Stimulated activated CD8-positive, alpha-beta memory T cell treated with anti-CD3 and anti-CD28 coated beads, Interleukin-12 subunit alpha, Interleukin-12 subunit beta, amount 100 ng/mL, for 24 hours (primary cell): Measurements from ENCODE around the gene IL25.
"Not testable (repeated sequence)": the region's sequence is repeated elsewhere in the genome, so short reads cannot be mapped to it uniquely, and the experiment has no call there.

Experiments used
- DNase-seq: peaks from one replicate; pipeline ENCODE4 v3.0.0-alpha.2; 2020; ENCODE audit errors: extremely low read depth

The IL25 gene

GRCh38 chr14:23375527-23376251 lies 3.1 kb downstream of the IL25 start:
- DNase-seq, result no peak

DNA sequence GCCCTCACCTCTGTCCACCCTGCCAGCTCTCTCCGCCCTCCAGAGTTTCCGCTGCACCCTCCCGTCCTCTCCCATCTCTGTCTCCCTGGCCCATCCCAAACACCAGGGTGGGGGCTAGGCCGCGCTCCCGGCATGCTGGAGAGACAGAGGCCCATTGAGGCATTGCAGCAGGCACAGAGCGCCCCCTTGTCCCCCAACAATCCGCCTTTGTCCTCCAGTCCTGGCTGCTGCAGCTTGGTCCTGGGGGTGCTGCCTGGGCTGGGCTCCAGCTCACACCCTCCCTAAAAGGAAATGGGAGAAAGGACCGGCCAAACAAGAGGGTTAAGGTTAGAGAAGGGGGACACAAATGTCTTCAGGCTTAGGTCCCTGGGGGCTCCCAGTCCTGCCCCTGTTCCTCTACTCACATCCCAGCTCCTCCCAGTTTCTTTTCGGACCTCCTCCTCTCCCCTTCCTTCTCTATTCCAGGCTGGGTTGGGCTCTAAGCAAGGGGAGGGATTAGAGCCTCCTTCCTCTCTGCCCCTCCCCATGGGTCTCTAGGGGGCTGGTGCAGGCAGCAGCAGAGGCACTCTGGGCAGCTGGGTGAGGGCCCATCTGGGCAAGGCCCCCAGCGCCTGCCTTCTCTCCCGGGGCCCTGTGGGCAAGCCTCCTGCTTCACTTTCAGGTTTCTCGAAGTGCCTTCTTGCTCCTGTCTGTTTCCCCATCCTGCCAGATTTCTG lies 4.0 kb downstream of the IL25 start, which contains the start of gene CMTM5:
Gene CMTM5 (plus strand): TSS at position 565 of the 716 bp plus-strand sequence. CDS start 206 bp downstream, outside the sequence.
- no peak for DNase-seq

- no peak for DNase-seq
Observed at GRCh38 chr14:23377198-23377550, 4.6 kb downstream of the IL25 start.

- no peak for DNase-seq
Observed at GRCh38 chr14:23377573-23378563, 5.3 kb downstream of the IL25 start.

DNA sequence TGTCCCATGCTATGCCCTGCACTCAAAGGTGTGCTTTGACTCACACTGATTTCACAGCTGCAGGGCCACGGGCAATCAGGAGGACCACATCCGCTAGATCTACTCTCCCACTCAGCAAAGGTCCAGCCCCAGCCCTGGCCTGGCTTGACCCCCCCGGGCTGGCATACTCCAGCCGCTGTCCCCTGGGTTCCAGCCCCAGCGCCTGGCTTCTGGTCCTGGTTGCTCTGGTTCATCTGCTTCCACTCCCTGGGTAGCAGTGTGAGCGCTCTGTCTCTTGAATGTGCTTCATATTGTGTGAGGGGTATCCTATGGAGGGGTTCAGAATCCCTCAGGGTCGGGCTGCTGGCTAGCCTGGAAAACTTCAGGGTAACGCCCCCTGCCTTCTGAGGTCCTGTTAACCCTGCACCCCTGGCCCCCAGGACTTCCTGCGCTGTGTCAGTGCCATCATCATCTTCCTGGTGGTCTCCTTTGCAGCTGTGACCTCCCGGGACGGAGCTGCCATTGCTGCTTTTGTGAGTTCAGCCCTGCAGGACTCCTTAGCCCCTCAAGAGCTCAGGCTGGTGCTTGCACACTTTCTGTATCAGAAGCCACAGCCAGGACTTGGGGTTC lies 6.1 kb downstream of the IL25 start:
- no peak for DNase-seq

- DNase-seq, result peak; percentile 22
Observed at GRCh38 chr14:23379366-23380196, 7.0 kb downstream of the IL25 start.

DNA sequence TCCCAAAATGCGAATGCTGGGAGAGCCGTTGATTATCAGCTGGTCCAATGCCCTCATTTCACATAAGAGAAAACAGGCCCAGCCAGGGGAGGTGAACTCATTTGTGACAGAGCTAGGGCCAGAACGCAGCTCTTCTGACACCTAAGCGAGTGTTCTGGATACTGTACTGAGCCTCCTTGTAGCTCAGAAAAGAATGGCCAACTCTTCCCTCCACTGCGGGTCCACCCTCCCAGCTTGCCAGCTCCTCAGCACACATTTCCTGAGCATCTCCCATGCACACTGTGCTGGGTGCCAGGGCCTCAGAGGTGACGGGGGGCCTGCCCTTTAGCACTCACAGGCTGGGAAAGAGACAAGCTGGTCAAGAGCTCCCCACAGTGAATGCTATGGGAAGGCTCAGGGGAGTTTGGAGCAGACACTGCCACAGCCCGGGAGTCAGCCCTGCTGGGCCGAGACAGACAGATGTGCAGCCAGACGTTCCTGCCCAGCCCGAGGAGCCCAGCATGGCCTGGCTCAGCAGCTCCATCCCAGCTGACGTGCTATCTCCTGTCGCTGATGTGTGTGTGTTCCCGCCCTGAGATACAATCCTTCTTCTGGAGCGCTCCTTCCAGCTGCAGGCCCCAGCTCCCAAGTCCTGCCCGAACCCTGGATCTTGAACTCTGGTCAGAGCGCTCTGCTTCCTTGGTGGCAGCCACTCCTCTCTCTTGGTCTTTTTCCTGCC lies 7.7 kb downstream of the IL25 start:
- DNase-seq, result no peak

DNA sequence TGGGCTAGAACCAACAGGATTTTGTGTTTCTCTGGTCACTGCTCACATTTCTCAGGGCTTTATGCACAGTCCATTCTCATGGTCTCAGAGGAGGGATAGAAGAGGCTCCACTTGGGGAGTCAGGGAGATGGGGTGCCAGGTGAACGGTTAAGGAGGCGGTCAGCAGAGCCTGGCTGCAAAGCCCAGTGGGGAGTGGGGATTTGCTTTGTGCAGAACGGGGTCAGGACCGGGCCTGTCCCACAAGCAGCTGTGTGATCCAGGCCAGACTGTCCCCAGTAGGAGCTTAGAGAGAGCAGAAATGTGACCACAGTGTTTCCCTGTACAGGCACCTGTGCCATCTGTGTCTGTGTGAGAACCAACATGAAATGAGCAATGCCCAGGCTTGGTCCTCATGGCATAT lies 8.4 kb downstream of the IL25 start:
- DNase-seq, result no peak

GRCh38 chr14:23381871-23382270 lies 9.3 kb downstream of the IL25 start:
- no peak for DNase-seq

DNA sequence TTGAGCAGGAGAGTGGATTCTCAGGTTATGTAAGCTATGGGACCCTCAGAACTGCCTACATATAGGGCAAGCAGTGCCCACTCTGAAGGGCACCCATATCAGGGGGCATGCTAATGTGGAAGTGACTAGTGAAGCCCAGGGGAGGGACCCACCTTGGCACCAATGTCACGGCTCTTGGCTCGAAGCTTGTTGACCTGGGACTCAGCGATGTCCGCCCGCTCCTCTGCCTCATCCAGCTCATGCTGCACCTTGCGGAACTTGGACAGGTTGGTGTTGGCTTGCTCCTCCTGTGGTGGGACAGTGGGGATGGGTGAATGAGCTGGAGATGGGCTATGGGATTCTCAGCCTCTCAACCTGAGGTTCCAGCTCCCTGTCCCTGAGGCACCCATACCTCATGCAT lies 9.7 kb downstream of the IL25 start:
- DNase-seq, result no peak

- DNase-seq, result no peak
Observed at GRCh38 chr14:23382731-23383440, 10.3 kb downstream of the IL25 start.

DNA sequence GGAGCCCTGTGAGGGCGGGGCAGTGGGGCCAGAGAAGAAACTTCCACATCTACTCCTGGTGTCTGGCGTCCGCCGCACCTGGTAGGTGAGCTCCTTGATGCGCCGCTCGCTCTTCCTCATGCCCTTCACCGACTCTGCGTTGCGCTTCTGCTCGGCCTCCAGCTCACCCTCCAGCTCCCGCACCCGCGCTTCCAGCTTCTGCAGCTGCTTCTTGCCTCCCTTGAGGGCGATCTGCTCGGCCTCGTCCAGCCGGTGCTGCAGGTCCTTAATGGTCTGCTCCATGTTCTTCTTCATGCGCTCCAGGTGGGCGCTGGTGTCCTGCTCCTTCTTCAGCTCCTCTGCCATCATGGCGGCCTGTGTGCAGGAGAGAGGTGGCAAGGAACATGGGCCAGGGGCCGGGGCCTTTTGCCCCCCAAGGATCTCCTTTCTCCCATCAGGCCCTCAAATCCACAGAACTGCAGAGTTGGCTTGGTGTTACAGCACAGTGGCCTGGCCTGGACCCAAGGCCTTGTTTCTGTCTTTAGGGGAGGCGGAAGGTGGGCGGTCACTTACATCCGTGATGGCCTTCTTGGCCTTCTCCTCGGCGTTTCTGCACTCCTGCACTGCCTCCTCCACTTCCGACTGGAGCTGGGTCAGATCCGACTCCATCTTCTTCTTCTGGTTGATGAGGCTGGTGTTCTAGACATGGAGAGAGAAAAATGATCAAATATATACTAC lies 11.9 kb downstream of the IL25 start:
- no peak for DNase-seq

- DNase-seq, result no peak
Observed at GRCh38 chr14:23385244-23385641, 12.6 kb downstream of the IL25 start.

- DNase-seq, result no peak
Observed at GRCh38 chr14:23385642-23386265, 13.1 kb downstream of the IL25 start.

DNA sequence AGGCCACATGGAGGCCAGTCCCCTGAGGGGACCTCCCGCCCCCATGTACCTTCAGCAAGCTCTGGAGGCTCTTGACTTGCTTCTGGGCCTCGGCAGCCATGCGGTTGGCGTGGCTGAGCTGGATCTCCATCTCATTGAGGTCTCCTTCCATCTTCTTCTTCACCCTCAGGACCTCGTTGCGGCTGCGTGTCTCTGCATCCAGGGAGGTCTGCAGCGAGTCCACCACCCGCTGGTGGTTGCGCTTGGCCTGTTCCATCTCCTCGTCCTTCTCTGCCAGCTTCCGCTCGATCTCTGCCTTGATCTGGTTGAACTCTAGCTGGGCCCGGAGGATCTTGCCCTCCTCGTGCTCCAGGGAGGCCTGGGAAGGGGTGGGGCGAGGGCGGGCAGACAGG lies 13.7 kb downstream of the IL25 start:
- not testable (repeated sequence) for DNase-seq

DNA sequence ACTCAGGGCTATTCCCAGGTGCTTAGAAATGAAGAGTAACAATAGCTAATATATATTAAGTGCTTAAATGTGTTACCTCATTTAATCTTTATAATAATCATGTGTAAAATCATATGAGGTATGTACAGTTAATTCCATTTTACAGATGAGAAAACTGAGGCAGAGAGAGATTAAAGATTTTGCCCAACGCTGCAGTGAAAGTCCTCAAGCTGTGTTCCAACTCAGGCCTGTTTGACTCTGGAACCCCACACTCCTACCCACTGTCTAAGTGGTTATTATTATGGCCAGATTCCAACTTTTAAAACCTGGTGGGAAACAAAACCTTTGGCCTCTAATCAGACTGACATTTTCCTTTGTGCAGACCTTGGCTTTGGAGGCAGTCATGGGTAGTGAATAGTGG lies 14.4 kb downstream of the IL25 start:
- DNase-seq, result no peak

DNA sequence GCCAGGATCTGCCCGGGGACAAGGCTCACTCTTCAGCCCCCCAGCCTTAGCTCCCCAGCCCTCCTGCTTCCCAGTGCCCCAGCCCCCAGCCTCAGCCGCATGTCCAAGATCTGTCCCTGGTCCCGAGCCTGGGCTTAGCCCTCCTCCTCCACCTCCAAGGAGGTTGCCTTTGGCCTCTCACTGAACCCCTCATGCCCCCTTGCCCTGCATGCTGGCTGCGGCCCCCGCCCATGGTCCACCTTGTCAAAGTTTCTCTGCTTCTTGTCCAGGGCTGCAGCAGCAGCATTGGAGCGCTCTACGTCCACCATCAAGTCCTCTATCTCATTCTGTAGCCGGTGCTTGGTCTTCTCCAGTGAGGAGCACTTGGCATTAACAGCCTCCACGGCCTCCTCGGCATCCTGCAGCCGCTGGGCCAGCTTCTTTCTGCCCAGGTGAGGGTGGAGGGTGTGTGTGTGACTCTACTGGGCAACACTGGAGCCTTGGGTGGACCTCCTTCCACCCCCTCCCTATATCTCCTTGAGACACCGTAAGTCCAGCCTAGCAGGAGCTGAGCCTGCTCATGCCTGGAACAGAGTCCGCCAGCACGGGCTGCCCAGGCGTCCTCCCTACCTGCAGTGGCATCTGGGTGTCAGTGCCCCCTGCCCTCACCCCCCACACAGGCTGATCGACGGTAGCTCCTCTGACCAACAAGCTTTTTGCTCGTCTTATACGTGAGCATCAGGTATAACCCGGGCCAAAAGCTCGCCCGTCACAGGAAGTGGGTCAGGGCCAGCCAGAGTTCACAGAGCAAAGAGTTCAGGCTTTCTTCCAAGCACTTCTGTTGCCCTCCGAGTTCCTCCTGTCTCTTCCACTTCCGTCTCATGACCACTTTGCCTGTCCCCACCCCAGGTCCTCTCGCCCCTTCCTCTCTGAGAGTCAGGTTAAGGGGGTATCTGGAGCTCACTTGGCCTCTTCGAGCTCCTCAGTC lies 15.6 kb downstream of the IL25 start:
- no peak for DNase-seq
